Osteoblast (primary cell): ENCODE measurements around the gene POLD2. TPM values are rescaled to one million over a fixed set of nuclear protein-coding genes. Genes with fewer than 3 reads are reported as not detected.

Source experiments
- DNase-seq: peaks from one replicate; pipeline ENCODE4 v3.0.0; 2011; ENCODE audit warnings: low spot score, mixed read lengths; ENCODE audit not compliant: insufficient read length; ENCODE audit errors: missing footprints
- H2AFZ ChIP-seq: 2 replicates; pipeline ENCODE4 v1.6.0; 2011; ENCODE audit warnings: mild to moderate bottlenecking, low read length
- H3K27ac ChIP-seq: 2 replicates; pipeline ENCODE4 v1.5.1; 2011; ENCODE audit warnings: mild to moderate bottlenecking, low read depth, low read length, moderate library complexity
- H3K27me3 ChIP-seq: 2 replicates; pipeline ENCODE4 v1.6.0; 2012; ENCODE audit warnings: mild to moderate bottlenecking, control low read depth, inconsistent platforms, low read length, moderate library complexity; ENCODE audit not compliant: insufficient read depth
- H3K36me3 ChIP-seq: 2 replicates; pipeline ENCODE4 v1.5.1; 2011; ENCODE audit warnings: mild to moderate bottlenecking, low read length, control low read depth, moderate library complexity; ENCODE audit not compliant: insufficient read depth
- H3K4me1 ChIP-seq: 2 replicates; pipeline ENCODE4 v1.5.1; 2011; ENCODE audit warnings: mild to moderate bottlenecking, low read length, control low read depth, moderate library complexity; ENCODE audit not compliant: insufficient read depth
- H3K4me2 ChIP-seq: 2 replicates; pipeline ENCODE4 v1.6.0; 2011; ENCODE audit warnings: mild to moderate bottlenecking, low read length; ENCODE audit not compliant: insufficient read depth
- H3K4me3 ChIP-seq: fragments of 200-600 bp; sonication (generic); 3 replicates; pipeline ENCODE4 v1.5.1; 2012; ENCODE audit warnings: mild to moderate bottlenecking, low read length, inconsistent platforms; ENCODE audit not compliant: insufficient read depth
- H3K79me2 ChIP-seq: 2 replicates; pipeline ENCODE4 v1.6.0; 2012; ENCODE audit warnings: mild to moderate bottlenecking, low read length, control low read depth, inconsistent platforms; ENCODE audit not compliant: insufficient read depth
- H3K9me3 ChIP-seq: 2 replicates; pipeline ENCODE4 v1.5.1; 2011; ENCODE audit warnings: low read depth, low read length, control low read depth
- H4K20me1 ChIP-seq: 2 replicates; pipeline ENCODE4 v1.6.0; 2012; ENCODE audit warnings: mild to moderate bottlenecking, low read length, control low read depth; ENCODE audit not compliant: insufficient read depth
- total RNA-seq: library from RNA; depleted of rRNA; stranded (reverse); fragments of >200 nt; gene quantifications from 2 replicates; pipeline ENCODE4 v1.2.3, GENCODE V29; 2012
- TF ChIP-seq, protein P1 (sequence below): IDR thresholded peaks from 2 replicates; pipeline ENCODE4 v1.5.1; 2011; ENCODE audit warnings: mild to moderate bottlenecking, low read depth, low read length, moderate library complexity; ENCODE audit errors: extremely low read depth

POLD2 gene
- total RNA-seq, 1 donor = 80.3 TPM

DNA sequence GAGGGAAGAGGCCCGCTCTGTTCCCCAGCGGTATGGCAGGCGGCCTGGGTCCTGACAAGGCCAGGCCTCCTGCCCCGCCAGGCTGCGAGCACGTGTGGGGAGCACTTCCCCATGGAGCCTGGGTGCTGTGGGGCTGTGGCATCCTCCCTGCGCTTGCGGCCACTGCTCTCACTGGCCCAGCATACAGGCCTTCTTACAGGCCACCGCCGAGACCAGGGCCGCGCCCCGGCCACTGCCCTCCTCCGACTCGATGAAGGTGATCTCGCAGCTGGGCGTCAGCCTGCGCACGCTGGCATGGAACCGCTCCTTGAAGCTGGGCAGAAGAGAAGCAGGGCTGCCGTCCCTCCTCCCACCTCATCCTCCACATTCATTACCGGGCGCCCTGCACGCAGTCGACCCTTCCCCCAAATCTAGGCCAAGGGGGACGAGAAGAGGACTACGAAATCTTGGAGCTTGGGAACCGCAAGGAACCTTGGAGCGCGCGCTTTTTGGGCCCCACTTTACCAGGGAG lies 21.7 kb upstream of the POLD2 start:
- Histone ChIP-seq H3K36me3 (no peaks in the 10 kb centered on the region), H3K4me3 (no peak overlapping the region), H4K20me1 (no peaks in the 10 kb centered on the region), H3K9me3 (no peaks in the 10 kb centered on the region), H3K4me2 (peak overlapping the region; percentile 67), H2AFZ (no peak overlapping the region), H3K79me2 (no peaks in the 10 kb centered on the region), H3K27ac (no peak overlapping the region), H3K4me1 (no peaks in the 10 kb centered on the region), H3K27me3 (peaks cover 15% of the 10 kb centered on the region)
- TF ChIP-seq, protein P1, sequence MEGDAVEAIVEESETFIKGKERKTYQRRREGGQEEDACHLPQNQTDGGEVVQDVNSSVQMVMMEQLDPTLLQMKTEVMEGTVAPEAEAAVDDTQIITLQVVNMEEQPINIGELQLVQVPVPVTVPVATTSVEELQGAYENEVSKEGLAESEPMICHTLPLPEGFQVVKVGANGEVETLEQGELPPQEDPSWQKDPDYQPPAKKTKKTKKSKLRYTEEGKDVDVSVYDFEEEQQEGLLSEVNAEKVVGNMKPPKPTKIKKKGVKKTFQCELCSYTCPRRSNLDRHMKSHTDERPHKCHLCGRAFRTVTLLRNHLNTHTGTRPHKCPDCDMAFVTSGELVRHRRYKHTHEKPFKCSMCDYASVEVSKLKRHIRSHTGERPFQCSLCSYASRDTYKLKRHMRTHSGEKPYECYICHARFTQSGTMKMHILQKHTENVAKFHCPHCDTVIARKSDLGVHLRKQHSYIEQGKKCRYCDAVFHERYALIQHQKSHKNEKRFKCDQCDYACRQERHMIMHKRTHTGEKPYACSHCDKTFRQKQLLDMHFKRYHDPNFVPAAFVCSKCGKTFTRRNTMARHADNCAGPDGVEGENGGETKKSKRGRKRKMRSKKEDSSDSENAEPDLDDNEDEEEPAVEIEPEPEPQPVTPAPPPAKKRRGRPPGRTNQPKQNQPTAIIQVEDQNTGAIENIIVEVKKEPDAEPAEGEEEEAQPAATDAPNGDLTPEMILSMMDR = no peak
- DNase-seq = no peak

DNA sequence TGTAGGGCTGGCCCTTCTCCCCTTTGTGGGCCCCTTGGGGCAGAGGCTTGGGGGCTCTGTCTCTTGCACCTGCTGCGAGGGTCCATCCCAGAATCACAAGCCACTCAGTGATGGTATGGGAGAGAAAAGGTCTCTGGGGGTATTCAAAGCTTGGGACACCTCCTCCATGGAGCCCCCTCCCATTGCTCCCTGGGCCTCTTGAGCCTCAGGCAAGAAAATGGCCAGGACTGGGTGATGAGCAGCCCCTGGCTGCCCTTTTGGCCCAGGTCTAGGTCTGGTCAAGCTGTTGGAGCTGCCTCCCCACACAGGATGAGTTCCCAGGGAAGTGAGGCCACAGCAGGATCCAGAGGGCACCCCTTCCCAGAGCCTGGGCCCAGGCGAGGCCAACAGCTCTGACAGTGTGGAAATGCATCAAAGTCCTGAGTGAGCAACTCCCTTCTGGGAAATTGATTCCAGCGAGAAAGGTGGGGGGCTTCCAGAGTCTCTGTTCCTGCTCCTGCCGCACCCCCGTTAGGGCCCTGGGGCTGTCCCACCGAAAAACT lies 21.1 kb upstream of the POLD2 start:
- TF ChIP-seq, protein P1 = no peak
- Histone ChIP-seq H3K36me3 (no peaks in the 10 kb centered on the region), H3K4me3 (no peak overlapping the region), H3K4me1 (no peaks in the 10 kb centered on the region), H3K27me3 (peaks cover 15% of the 10 kb centered on the region), H4K20me1 (no peaks in the 10 kb centered on the region), H3K79me2 (no peaks in the 10 kb centered on the region), H2AFZ (no peak overlapping the region), H3K4me2 (no peak overlapping the region), H3K9me3 (no peaks in the 10 kb centered on the region), H3K27ac (no peak overlapping the region)
- peak; percentile 89 for DNase-seq

DNA sequence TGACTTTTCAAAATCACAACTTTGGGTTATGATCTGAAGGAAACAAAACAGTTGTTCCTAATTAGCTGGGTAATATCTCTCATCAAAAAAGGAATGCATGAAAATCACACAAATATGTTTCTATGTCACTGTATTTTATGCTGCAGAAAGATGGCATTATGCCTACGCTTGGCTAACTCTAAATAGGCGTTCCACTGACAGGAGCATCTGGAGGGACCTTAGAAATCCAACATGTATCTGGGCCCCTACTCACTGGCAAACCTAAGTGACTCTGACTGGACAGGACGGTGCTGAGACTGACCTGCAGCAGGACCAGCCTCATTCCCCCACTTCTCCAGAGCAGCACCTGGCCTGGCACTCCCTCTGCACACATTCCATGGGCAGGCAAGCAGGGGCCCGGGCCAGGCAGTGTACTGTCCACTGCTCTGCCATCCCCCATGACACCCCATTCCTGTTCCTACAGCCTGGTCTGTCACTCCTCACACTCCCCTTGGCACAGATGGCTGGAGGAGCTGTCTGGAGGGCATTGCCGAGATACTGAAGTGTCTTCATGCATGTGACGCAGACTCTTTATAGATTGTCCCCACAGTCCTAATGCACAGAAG lies 20.4 kb upstream of the POLD2 start:
- Histone ChIP-seq H3K9me3 (no peaks in the 10 kb centered on the region), H3K27ac (no peak overlapping the region), H4K20me1 (no peaks in the 10 kb centered on the region), H2AFZ (no peak overlapping the region), H3K79me2 (no peaks in the 10 kb centered on the region), H3K4me2 (no peak overlapping the region), H3K27me3 (peaks cover 15% of the 10 kb centered on the region), H3K36me3 (no peaks in the 10 kb centered on the region), H3K4me1 (no peaks in the 10 kb centered on the region), H3K4me3 (no peak overlapping the region)
- TF ChIP-seq, protein P1 = no peak
- peak; percentile 63 for DNase-seq

DNA sequence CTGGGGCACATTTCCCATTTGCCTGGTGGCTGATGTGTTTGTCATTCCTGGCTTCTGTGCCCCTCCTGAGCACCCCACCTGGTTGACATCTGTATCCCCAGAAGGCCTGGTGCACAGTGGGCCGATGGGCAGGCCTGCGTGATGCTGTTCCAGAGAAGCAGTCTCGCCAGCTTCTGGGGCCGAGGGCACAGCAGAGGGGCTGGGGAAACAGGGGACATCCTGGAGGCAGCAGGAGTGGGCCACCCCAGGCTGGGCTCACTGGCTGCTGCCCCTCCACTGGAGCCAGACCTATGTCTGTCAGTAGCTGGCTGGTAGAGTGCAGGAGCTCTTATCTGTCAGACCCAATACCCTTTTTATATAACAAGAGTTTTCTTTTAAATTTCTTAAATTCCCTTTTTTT lies 18.7 kb upstream of the POLD2 start:
- H4K20me1 ChIP-seq = no peaks in the 10 kb centered on the region
- no peak overlapping the region for H3K4me3 ChIP-seq
- H2AFZ ChIP-seq = no peak overlapping the region
- H3K4me2 ChIP-seq = no peak overlapping the region
- TF ChIP-seq, protein P1 = no peak
- no peaks in the 10 kb centered on the region for H3K9me3 ChIP-seq
- H3K27me3 ChIP-seq = peaks cover 15% of the 10 kb centered on the region
- H3K36me3 ChIP-seq = no peaks in the 10 kb centered on the region
- H3K79me2 ChIP-seq = no peaks in the 10 kb centered on the region
- no peaks in the 10 kb centered on the region for H3K4me1 ChIP-seq
- H3K27ac ChIP-seq = no peak overlapping the region
- peak; percentile 79 for DNase-seq
